HepG2 (cell line): ENCODE measurements around the gene SLBP. TPM values are rescaled to one million over a fixed set of nuclear protein-coding genes. Genes with fewer than 3 reads are reported as not detected.

Experiments
- CREM ChIP-seq, 2 experiments: sonication (generic) in 1 of 2; formaldehyde crosslinking in 1 of 2; IDR thresholded peaks; 2 replicates each; pipeline versions ENCODE4 v1.4.0 to v1.6.1; 2016 to 2020; ENCODE audit warnings: antibody characterized with exemption in 1 of 2, mild to moderate bottlenecking in 1 of 2, missing genetic modification reagents in 1 of 2
- DPF2 ChIP-seq: sonication (generic); formaldehyde crosslinking; IDR thresholded peaks from 2 replicates; pipeline ENCODE4 v1.4.0; 2020; ENCODE audit warnings: mild to moderate bottlenecking, low read depth, missing genetic modification reagents, borderline replicate concordance
- FOXJ3 ChIP-seq: sonication (generic); formaldehyde crosslinking; IDR thresholded peaks from 2 replicates; pipeline ENCODE4 v1.4.0; 2020; ENCODE audit warnings: missing genetic modification reagents, mild to moderate bottlenecking, borderline replicate concordance
- GTF3A ChIP-seq: sonication (generic); formaldehyde crosslinking; conservative IDR thresholded peaks from 2 replicates; pipeline ENCODE4 v1.4.0; 2020; ENCODE audit warnings: mild to moderate bottlenecking, missing genetic modification reagents
- MED8 ChIP-seq: sonication (generic); formaldehyde crosslinking; IDR thresholded peaks from 2 replicates; pipeline ENCODE4 v1.8.1; 2023; ENCODE audit warnings: mild to moderate bottlenecking, missing genetic modification reagents; ENCODE audit not compliant: insufficient replicate concordance
- NFKBIZ ChIP-seq: IDR thresholded peaks from 2 replicates; pipeline ENCODE4 v1.6.1; 2018; ENCODE audit warnings: missing genetic modification reagents, missing compliant biosample characterization
- NR2F1 ChIP-seq, 2 experiments: fragments of 450-650 bp in 1 of 2; formaldehyde crosslinking in 1 of 2; IDR thresholded peaks; 2 replicates each; pipeline versions ENCODE4 v1.5.0 to v1.6.1; 2016 to 2020; ENCODE audit warnings: mild to moderate bottlenecking in 1 of 2, missing compliant biosample characterization in 1 of 2, missing genetic modification reagents in 1 of 2, moderate library complexity in 1 of 2
- RARA ChIP-seq: IDR thresholded peaks from 2 replicates; pipeline ENCODE4 v1.6.1; 2016; ENCODE audit warnings: missing genetic modification reagents, missing compliant biosample characterization
- RFX3 ChIP-seq: IDR thresholded peaks from 2 replicates; pipeline ENCODE4 v1.6.1; 2016; ENCODE audit warnings: missing biosample characterization, missing genetic modification reagents
- SAFB2 ChIP-seq: sonication (generic); formaldehyde crosslinking; IDR thresholded peaks from 2 replicates; pipeline ENCODE4 v1.5.1; 2020; ENCODE audit warnings: missing genetic modification reagents, low read depth, mild to moderate bottlenecking, borderline replicate concordance
- SATB2 ChIP-seq: sonication (generic); formaldehyde crosslinking; IDR thresholded peaks from 2 replicates; pipeline ENCODE4 v1.5.0; 2020; ENCODE audit warnings: missing genetic modification reagents
- SIN3A ChIP-seq: IDR thresholded peaks from 2 replicates; pipeline ENCODE4 v1.6.1; 2011; ENCODE audit warnings: low read depth, mild to moderate bottlenecking, control low read depth, low read length, borderline replicate concordance
- ZMAT3 ChIP-seq: sonication (generic); formaldehyde crosslinking; conservative IDR thresholded peaks from 2 replicates; pipeline ENCODE4 v1.7.0; 2021; ENCODE audit warnings: missing genetic modification reagents
- ZNF260 ChIP-seq: sonication (generic); formaldehyde crosslinking; IDR thresholded peaks from 2 replicates; pipeline ENCODE4 v1.4.0; 2020; ENCODE audit warnings: missing genetic modification reagents, low read depth, mild to moderate bottlenecking, borderline replicate concordance
- ZNF280B ChIP-seq: sonication (generic); formaldehyde crosslinking; IDR thresholded peaks from 2 replicates; pipeline ENCODE4 v1.5.0; 2020; ENCODE audit warnings: missing genetic modification reagents, mild to moderate bottlenecking, borderline replicate concordance
- ZNF567 ChIP-seq: sonication (generic); formaldehyde crosslinking; IDR thresholded peaks from 2 replicates; pipeline ENCODE4 v1.8.1; 2023; ENCODE audit warnings: mild to moderate bottlenecking, missing genetic modification reagents, borderline replicate concordance
- ZNF652 ChIP-seq: IDR thresholded peaks from 2 replicates; pipeline ENCODE4 v1.6.1; 2016; ENCODE audit warnings: low read depth, borderline replicate concordance
- ZNF768 ChIP-seq: sonication (generic); formaldehyde crosslinking; IDR thresholded peaks from 2 replicates; pipeline ENCODE4 v1.4.0; 2020; ENCODE audit warnings: missing genetic modification reagents
- ZNF790 ChIP-seq: sonication (generic); formaldehyde crosslinking; IDR thresholded peaks from 2 replicates; pipeline ENCODE4 v1.8.0; 2022; ENCODE audit warnings: missing genetic modification reagents, mild to moderate bottlenecking, borderline replicate concordance
- polyA plus RNA-seq, 8 experiments: library from polyadenylated mRNA; depleted of rRNA in 3 of 8; stranded (reverse) in 7 of 8; unstranded in 1 of 8; fragments of >200 nt; fragmentation: Illumina TruSeq in 4 of 8; extraction: Trizol in 4 of 8; gene quantifications; 2 replicates each; pipeline versions ENCODE4 v1.2.1 to v1.2.3, GENCODE V29; 2011 to 2016; ENCODE audit warnings: low read depth in 4 of 8, missing spikeins in 1 of 8, mixed read lengths in 1 of 8; ENCODE audit not compliant: insufficient read depth in 1 of 8
- total RNA-seq, 5 experiments: library from RNA; depleted of rRNA; stranded (reverse); fragments of >200 nt; fragmentation: Illumina TruSeq; extraction: Trizol; gene quantifications; 2 replicates each; pipeline ENCODE4 v1.2.3, GENCODE V29; 2016; ENCODE audit warnings: low read depth in 1 of 5
- TF ChIP-seq, protein P1 (sequence below): sonication (generic); formaldehyde crosslinking; IDR thresholded peaks from 2 replicates; pipeline ENCODE4 v1.5.1; 2020; ENCODE audit warnings: missing genetic modification reagents, mild to moderate bottlenecking, borderline replicate concordance
- TF ChIP-seq, protein P2 (sequence below): sonication (generic); formaldehyde crosslinking; conservative IDR thresholded peaks from 2 replicates; pipeline ENCODE4 v1.4.0; 2020; ENCODE audit warnings: missing genetic modification reagents
- TF ChIP-seq, protein P3 (sequence below): fragments of 450-650 bp; IDR thresholded peaks from 2 replicates; pipeline ENCODE4 v1.6.1; 2017; ENCODE audit warnings: mild to moderate bottlenecking

Gene SLBP
- total and polyA plus RNA-seq, 2 of the 13 experiments (the other 11 are each of a cell fraction or from before 2014, with no cell fraction given), result 43.9 to 104 TPM

GRCh38 chr4:1721666-1722550 lies 9.8 kb upstream of the SLBP start (continued):
- TF ChIP-seq, protein P1, sequence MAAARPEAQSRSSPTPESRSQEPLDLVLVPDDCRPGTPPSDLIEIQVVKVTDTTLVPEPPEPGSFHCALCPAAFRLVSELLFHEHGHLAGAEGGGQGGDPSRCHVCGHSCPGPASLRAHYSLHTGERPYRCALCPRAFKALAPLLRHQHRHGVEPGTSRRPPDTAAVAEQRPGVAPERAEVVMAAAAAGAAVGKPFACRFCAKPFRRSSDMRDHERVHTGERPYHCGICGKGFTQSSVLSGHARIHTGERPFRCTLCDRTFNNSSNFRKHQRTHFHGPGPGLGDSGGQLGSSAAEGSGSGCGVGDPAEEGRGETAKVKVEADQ (CRISPR knock-in tag), result peak; percentile 54; the same call in 1 of the 2 replicates
- TF ChIP-seq SAFB2, result no peak
- no peak for TF ChIP-seq GTF3A (CRISPR knock-in tag)
- no peak for TF ChIP-seq FOXJ3 (CRISPR knock-in tag)
- 0 out of 2 replicates have a peak, but pooled peaks have one; percentile 34 for TF ChIP-seq ZNF768
- TF ChIP-seq CREM (IDR thresholded peaks at IDR 0.05), result no peak
- no peak for TF ChIP-seq CREM (CRISPR knock-in tag; IDR thresholded peaks at IDR 0.05)
- TF ChIP-seq NR2F1 (CRISPR knock-in tag; IDR thresholded peaks at IDR 0.05), result no peak
- TF ChIP-seq ZNF567 (CRISPR knock-in tag), result no peak
- TF ChIP-seq DPF2 (CRISPR knock-in tag), result no peak
- no peak for TF ChIP-seq RARA (CRISPR knock-in tag)
- 0 out of 2 replicates have a peak, but pooled peaks have one; percentile 7 for TF ChIP-seq ZNF280B
- no peak for TF ChIP-seq SATB2 (CRISPR knock-in tag)
- TF ChIP-seq, protein P2, sequence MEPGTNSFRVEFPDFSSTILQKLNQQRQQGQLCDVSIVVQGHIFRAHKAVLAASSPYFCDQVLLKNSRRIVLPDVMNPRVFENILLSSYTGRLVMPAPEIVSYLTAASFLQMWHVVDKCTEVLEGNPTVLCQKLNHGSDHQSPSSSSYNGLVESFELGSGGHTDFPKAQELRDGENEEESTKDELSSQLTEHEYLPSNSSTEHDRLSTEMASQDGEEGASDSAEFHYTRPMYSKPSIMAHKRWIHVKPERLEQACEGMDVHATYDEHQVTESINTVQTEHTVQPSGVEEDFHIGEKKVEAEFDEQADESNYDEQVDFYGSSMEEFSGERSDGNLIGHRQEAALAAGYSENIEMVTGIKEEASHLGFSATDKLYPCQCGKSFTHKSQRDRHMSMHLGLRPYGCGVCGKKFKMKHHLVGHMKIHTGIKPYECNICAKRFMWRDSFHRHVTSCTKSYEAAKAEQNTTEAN, result 0 out of 2 replicates have a peak, but pooled peaks have one; percentile 21
- TF ChIP-seq SIN3A, result 0 out of 2 replicates have a peak, but pooled peaks have one; percentile 22
- TF ChIP-seq, protein P3, sequence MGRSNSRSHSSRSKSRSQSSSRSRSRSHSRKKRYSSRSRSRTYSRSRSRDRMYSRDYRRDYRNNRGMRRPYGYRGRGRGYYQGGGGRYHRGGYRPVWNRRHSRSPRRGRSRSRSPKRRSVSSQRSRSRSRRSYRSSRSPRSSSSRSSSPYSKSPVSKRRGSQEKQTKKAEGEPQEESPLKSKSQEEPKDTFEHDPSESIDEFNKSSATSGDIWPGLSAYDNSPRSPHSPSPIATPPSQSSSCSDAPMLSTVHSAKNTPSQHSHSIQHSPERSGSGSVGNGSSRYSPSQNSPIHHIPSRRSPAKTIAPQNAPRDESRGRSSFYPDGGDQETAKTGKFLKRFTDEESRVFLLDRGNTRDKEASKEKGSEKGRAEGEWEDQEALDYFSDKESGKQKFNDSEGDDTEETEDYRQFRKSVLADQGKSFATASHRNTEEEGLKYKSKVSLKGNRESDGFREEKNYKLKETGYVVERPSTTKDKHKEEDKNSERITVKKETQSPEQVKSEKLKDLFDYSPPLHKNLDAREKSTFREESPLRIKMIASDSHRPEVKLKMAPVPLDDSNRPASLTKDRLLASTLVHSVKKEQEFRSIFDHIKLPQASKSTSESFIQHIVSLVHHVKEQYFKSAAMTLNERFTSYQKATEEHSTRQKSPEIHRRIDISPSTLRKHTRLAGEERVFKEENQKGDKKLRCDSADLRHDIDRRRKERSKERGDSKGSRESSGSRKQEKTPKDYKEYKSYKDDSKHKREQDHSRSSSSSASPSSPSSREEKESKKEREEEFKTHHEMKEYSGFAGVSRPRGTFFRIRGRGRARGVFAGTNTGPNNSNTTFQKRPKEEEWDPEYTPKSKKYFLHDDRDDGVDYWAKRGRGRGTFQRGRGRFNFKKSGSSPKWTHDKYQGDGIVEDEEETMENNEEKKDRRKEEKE, result no peak
- no peak for TF ChIP-seq ZMAT3 (CRISPR knock-in tag)
- no peak for TF ChIP-seq MED8 (CRISPR knock-in tag)
- TF ChIP-seq ZNF652, result no peak
- TF ChIP-seq ZNF260, result no peak
- TF ChIP-seq RFX3 (CRISPR knock-in tag), result no peak
- no peak for TF ChIP-seq NFKBIZ (CRISPR knock-in tag)
- no peak for TF ChIP-seq ZNF790 (CRISPR knock-in tag)
